Erythroblast (primary cell): Measurements from ENCODE around the gene KLK5.

Experiments
- GATA1 ChIP-seq: IDR thresholded peaks from 2 replicates; pipeline ENCODE4 v1.6.1; 2011; ENCODE audit warnings: low read depth, mild to moderate bottlenecking, control low read depth, low read length, moderate library complexity
- POLR2A ChIP-seq: IDR thresholded peaks from 2 replicates; pipeline ENCODE4 v1.6.1; 2011; ENCODE audit warnings: mild to moderate bottlenecking, low read length

- TF ChIP-seq POLR2A (no peak), GATA1 (no peak)
Observed at GRCh38 chr19:50925734-50926133, 27.1 kb downstream of the KLK5 start.
